ENCODE data around the gene SPATA21. TPM values are rescaled to one million over a fixed set of nuclear protein-coding genes. Genes with fewer than 3 reads are reported as not detected.
A peak's percentile ranks its signal among the peaks of the same experiment; 100 is the strongest.

SPATA21 gene
- total RNA-seq, 3 donors from 2014 or later (not counting 1 experiment from before 2014, with no cell fraction given) = 0.35 to 0.55 (median 0.36) TPM

DNA sequence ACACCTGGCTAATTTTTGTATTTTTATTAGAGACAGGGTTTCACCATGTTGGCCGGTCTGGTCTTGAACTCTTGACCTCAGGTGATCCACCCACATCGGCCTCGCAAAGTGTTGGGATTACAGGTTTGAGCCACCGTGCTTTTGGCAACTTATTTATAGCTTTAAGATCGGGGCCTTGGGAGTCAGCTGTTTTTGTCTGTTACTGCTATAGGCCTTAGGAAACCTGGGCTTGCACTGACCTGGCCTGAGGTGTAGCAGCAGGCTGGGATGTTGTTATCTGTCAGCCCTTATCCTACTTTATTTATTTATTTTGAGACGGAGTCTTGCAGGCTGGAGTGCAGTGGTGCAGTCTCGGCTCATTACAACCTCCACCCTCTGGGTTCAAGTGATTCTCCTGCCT lies 58.8 kb downstream of the SPATA21 start:
- Mint-ChIP-seq H3K27me3 (ENCODE audit: low read depth in 2 of 2) (no peaks in the 10 kb centered on the region), H3K27ac (peak overlapping the region in 1 of 2 donors; percentile 67), H3K4me3 (no peak overlapping the region), H3K36me3 (no peaks in the 10 kb centered on the region), H3K9me3 (no peaks in the 10 kb centered on the region), H3K4me1 (peaks cover 62 to 65% of the 10 kb centered on the region in 2 donors)
- ATAC-seq (no peak), DNase-seq (no peak)
- no peaks in the 10 kb centered on the region for H3K27me3 ChIP-seq (ENCODE audit: control insufficient read depth, insufficient read depth, low read length)
- no peaks in the 10 kb centered on the region for H3K36me3 ChIP-seq (ENCODE audit: control insufficient read depth, insufficient read depth, low read length)
- no peak overlapping the region for H3K4me3 ChIP-seq (ENCODE audit: low read length)
- WGBS (ENCODE audit: insufficient coverage) = 88% methylated on average over 7 of the region's 7 CpGs
- no peaks in the 10 kb centered on the region for H3K9me3 ChIP-seq (ENCODE audit: control insufficient read depth, insufficient read depth, low read length)
- H3K27ac ChIP-seq (ENCODE audit: low read length) = no peak overlapping the region
- TF ChIP-seq, protein P1, sequence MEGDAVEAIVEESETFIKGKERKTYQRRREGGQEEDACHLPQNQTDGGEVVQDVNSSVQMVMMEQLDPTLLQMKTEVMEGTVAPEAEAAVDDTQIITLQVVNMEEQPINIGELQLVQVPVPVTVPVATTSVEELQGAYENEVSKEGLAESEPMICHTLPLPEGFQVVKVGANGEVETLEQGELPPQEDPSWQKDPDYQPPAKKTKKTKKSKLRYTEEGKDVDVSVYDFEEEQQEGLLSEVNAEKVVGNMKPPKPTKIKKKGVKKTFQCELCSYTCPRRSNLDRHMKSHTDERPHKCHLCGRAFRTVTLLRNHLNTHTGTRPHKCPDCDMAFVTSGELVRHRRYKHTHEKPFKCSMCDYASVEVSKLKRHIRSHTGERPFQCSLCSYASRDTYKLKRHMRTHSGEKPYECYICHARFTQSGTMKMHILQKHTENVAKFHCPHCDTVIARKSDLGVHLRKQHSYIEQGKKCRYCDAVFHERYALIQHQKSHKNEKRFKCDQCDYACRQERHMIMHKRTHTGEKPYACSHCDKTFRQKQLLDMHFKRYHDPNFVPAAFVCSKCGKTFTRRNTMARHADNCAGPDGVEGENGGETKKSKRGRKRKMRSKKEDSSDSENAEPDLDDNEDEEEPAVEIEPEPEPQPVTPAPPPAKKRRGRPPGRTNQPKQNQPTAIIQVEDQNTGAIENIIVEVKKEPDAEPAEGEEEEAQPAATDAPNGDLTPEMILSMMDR (IDR thresholded peaks at IDR 0.05) = no peak
- H3K4me1 ChIP-seq (ENCODE audit: control insufficient read depth, insufficient read depth, low read length) = peaks cover 41% of the 10 kb centered on the region
- intact Hi-C loops (cut with micrococcal nuclease) = no loop called here

DNA sequence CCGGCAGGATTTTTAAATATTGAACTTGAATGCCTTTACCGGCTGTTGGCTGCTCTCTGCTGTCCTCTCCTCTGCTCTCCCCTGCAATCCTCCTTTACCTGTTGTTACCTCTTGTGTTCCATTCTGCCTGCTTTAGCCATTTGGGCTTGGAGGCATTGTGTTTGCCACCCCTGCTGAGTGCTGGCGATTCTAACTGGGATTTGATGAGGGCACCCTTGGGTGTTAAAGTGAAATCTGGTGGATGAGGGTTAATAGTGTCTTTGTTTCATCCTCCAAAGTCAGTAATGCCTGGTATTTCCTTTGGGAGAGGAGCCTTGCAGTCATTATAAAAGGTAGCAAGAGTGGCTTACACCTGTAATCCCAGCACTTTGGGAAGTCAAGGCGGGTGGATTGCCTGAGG lies 60.3 kb downstream of the SPATA21 start:
- peak overlapping the region; percentile 19 for H3K4me3 Mint-ChIP-seq

DNA sequence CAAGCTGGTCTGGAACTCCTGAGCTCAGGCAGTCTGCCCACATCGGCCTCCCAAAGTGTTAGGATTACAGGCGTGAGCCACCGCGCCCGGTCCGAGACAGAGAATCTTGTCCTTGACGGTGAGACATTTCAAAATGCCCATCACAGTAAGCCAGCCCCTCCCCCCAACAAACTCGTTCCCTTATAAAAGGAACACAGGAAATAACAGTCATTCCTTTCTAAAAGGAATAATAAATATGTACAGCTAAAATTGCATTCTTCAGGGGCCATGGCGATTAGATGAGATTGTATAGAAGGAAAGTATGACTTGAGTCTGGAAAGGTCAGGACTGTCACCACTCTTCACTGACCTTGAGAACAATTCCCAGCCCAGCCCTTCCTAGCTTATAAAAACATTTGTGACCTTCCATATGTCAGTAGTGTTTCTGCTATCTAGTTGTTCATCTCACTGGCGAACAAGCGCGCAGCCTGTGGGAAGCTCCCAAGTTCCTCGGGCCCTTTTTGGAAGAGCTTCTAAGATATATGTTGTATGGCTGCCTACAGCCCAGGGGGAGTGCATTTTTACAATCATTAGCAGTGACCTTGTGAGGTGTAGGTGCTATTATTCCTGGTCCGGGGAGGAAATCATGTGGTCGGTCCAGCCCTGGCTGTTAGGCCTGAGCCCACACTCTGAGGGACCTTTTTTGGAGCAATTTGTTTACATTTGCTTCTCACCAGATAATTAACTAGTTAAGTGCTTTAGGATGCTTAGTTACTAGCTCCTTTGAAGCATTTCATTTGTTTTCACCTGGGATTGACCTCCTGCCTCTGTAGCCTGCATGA lies 61.5 kb downstream of the SPATA21 start:
- Histone ChIP-seq H3K4me3 (ENCODE audit: low read length) (no peak overlapping the region), H3K27ac (ENCODE audit: low read length) (no peak overlapping the region), H3K27me3 (ENCODE audit: control insufficient read depth, insufficient read depth, low read length) (no peaks in the 10 kb centered on the region), H3K4me1 (ENCODE audit: control insufficient read depth, insufficient read depth, low read length) (peaks cover 52% of the 10 kb centered on the region), H3K36me3 (ENCODE audit: control insufficient read depth, insufficient read depth, low read length) (no peaks in the 10 kb centered on the region), H3K9me3 (ENCODE audit: control insufficient read depth, insufficient read depth, low read length) (no peaks in the 10 kb centered on the region)
- ATAC-seq (no peak), DNase-seq (no peak)
- Mint-ChIP-seq H3K36me3 (no peaks in the 10 kb centered on the region), H3K4me1 (peaks cover 70 to 75% of the 10 kb centered on the region in 2 donors), H3K27me3 (ENCODE audit: low read depth in 2 of 2) (no peaks in the 10 kb centered on the region), H3K27ac (peak overlapping the region; percentile 40 to 58), H3K9me3 (no peaks in the 10 kb centered on the region), H3K4me3 (peak overlapping the region; percentile 28)
- 85% methylated on average over 12 of the region's 15 CpGs for WGBS (ENCODE audit: insufficient coverage)
- intact Hi-C loops (cut with micrococcal nuclease) = no loop called here
- TF ChIP-seq, protein P1 (IDR thresholded peaks at IDR 0.05) = no peak

More for the DNA sequence above, 60.3 kb downstream of the SPATA21 start:
- TF ChIP-seq, protein P1 (IDR thresholded peaks at IDR 0.05) = no peak
- no peaks in the 10 kb centered on the region for H3K9me3 ChIP-seq (ENCODE audit: control insufficient read depth, insufficient read depth, low read length)
- intact Hi-C loops (cut with micrococcal nuclease) = no loop called here
- Mint-ChIP-seq H3K27ac (peak overlapping the region; percentile 39 to 61), H3K36me3 (no peaks in the 10 kb centered on the region), H3K4me1 (peaks cover 68 to 69% of the 10 kb centered on the region in 2 donors), H3K9me3 (no peaks in the 10 kb centered on the region), H3K27me3 (ENCODE audit: low read depth in 2 of 2) (no peaks in the 10 kb centered on the region)
- WGBS (ENCODE audit: insufficient coverage) = 91% methylated on average over 4 of the region's 4 CpGs
- ATAC-seq (no peak), DNase-seq (no peak)
- H3K36me3 ChIP-seq (ENCODE audit: control insufficient read depth, insufficient read depth, low read length) = no peaks in the 10 kb centered on the region
- peaks cover 52% of the 10 kb centered on the region for H3K4me1 ChIP-seq (ENCODE audit: control insufficient read depth, insufficient read depth, low read length)
- H3K27ac ChIP-seq (ENCODE audit: low read length) = no peak overlapping the region
- no peak overlapping the region for H3K4me3 ChIP-seq (ENCODE audit: low read length)
- no peaks in the 10 kb centered on the region for H3K27me3 ChIP-seq (ENCODE audit: control insufficient read depth, insufficient read depth, low read length)

Measured in natural killer cell (primary cell).